GM18951 (cell line): ENCODE data around the gene NDUFS7.
"Not testable (repeated sequence)": the region's sequence is repeated elsewhere in the genome, so short reads cannot be mapped to it uniquely, and the experiment has no call there.

Experiments used
- POLR2A ChIP-seq: IDR thresholded peaks from 4 replicates; pipeline ENCODE4 v1.6.1; 2011; ENCODE audit warnings: mild to moderate bottlenecking; ENCODE audit not compliant: insufficient read length, insufficient read depth; ENCODE audit errors: extremely low read depth
- in situ Hi-C: fragments of 300-500 bp; cut with MboI; formaldehyde crosslinking; loops from one replicate; pipeline ENCODE4 v1.12.0; 2022; ENCODE audit warnings: low sequenced_read_pairs, mixed read lengths, inconsistent platforms; ENCODE audit not compliant: unreplicated experiment

NDUFS7 gene

GRCh38 chr19:1438933-1439354 is 55.2 kb downstream of the NDUFS7 start:
- in situ Hi-C loops = no loop called here
- TF ChIP-seq POLR2A = no peak

- in situ Hi-C loops = not testable (repeated sequence)
Observed at GRCh38 chr19:1439525-1440417, 56.1 kb downstream of the NDUFS7 start.

GRCh38 chr19:1440418-1440801 is 56.7 kb downstream of the NDUFS7 start:
- in situ Hi-C loops = no loop called here
- TF ChIP-seq POLR2A = no peak

GRCh38 chr19:1441022-1441426 is 57.3 kb downstream of the NDUFS7 start:
- TF ChIP-seq POLR2A = no peak
- in situ Hi-C loops = no loop called here

- in situ Hi-C loops = no loop called here
- no peak for TF ChIP-seq POLR2A
Observed at GRCh38 chr19:1441677-1442438, 58.2 kb downstream of the NDUFS7 start.
